IMR-90 (cell line): ENCODE data around the gene NKX2-8. TPM values are rescaled to one million over a fixed set of nuclear protein-coding genes. Genes with fewer than 3 reads are reported as not detected.

ENCODE experiments used
- ATAC-seq: fragments of 200-7000 bp; cut with Tn5 transposase; 2 replicates; pipeline ENCODE4 v1.9.1; 2020; ENCODE audit warnings: low read depth, mild to moderate bottlenecking, moderate library complexity
- BruUV-seq: library from RNA; stranded (reverse); fragments of 400-500 nt; replicated peaks from 2 replicates; lab custom pipeline; 2021; lab: Mats Ljungman, UMichigan
- CTCF ChIA-PET: fragments of 300-600 bp; formaldehyde crosslinking; extraction: SDS; loops from one replicate; lab custom pipeline; 2021; ENCODE audit warnings: antibody characterized with exemption; lab: Yijun Ruan, JAX
- POLR2A ChIA-PET: fragments of 300-600 bp; sonication (Branson Sonifier 250); formaldehyde crosslinking; loops from one replicate; lab custom pipeline; 2022; ENCODE audit warnings: antibody characterized with exemption; ENCODE audit not compliant: unreplicated experiment; lab: Charles Lee
- DNase-seq: peaks from one replicate; pipeline ENCODE4 v3.0.0; 2013
- H2AFZ ChIP-seq: replicated peaks from 2 replicates; pipeline ENCODE3; 2013; ENCODE audit warnings: low read length, mild to moderate bottlenecking; ENCODE audit not compliant: poor library complexity
- H2AK5ac ChIP-seq: 2 replicates; pipeline ENCODE4 v1.6.1; 2013; ENCODE audit warnings: low read depth, low read length, inconsistent platforms
- H2AK9ac ChIP-seq: replicated peaks from 2 replicates; pipeline ENCODE3; 2013; ENCODE audit warnings: mild to moderate bottlenecking, low read depth, low read length, moderate library complexity; ENCODE audit not compliant: poor library complexity
- H2BK120ac ChIP-seq: 2 replicates; pipeline ENCODE4 v1.6.1; 2013; ENCODE audit warnings: low read depth, low read length, inconsistent platforms
- H2BK15ac ChIP-seq: 3 replicates; pipeline ENCODE4 v1.6.1; 2013; ENCODE audit warnings: low read depth, low read length, inconsistent platforms
- H2BK20ac ChIP-seq: 2 replicates; pipeline ENCODE4 v1.6.1; 2013; ENCODE audit warnings: low read depth, mild to moderate bottlenecking, inconsistent platforms, low read length, moderate library complexity
- H2BK5ac ChIP-seq: 2 replicates; pipeline ENCODE4 v1.6.1; 2013; ENCODE audit warnings: mild to moderate bottlenecking, low read depth, low read length, inconsistent platforms; ENCODE audit not compliant: poor library complexity, severe bottlenecking
- H3K14ac ChIP-seq: replicated peaks from 2 replicates; pipeline ENCODE4 v1.6.1; 2013; ENCODE audit warnings: low read depth, low read length, inconsistent platforms
- H3K18ac ChIP-seq: 2 replicates; pipeline ENCODE4 v1.6.1; 2013; ENCODE audit warnings: low read depth, low read length, control low read depth
- H3K23ac ChIP-seq: 2 replicates; pipeline ENCODE4 v1.6.1; 2013; ENCODE audit warnings: low read depth, low read length, inconsistent platforms
- H3K27ac ChIP-seq: 2 replicates; pipeline ENCODE4 v1.5.1; 2013; ENCODE audit warnings: mild to moderate bottlenecking, control low read depth, low read length; ENCODE audit not compliant: insufficient read depth
- H3K27me3 ChIP-seq: 2 replicates; pipeline ENCODE4 v1.6.1; 2013; ENCODE audit warnings: low read length; ENCODE audit not compliant: control insufficient read depth, insufficient read depth
- H3K36me3 ChIP-seq: 2 replicates; pipeline ENCODE4 v1.6.1; 2013; ENCODE audit warnings: low read length, mixed read lengths; ENCODE audit not compliant: control insufficient read depth, insufficient read depth
- H3K4ac ChIP-seq: 2 replicates; pipeline ENCODE4 v1.6.1; 2013; ENCODE audit warnings: low read depth, low read length, inconsistent platforms
- H3K4me1 ChIP-seq: 2 replicates; pipeline ENCODE4 v1.6.1; 2013; ENCODE audit warnings: low read length, mixed read lengths; ENCODE audit not compliant: control insufficient read depth, insufficient read depth
- H3K4me2 ChIP-seq: 2 replicates; pipeline ENCODE4 v1.6.1; 2013; ENCODE audit warnings: low read depth, mild to moderate bottlenecking, control low read depth, low read length, moderate library complexity
- H3K4me3 ChIP-seq: 2 replicates; pipeline ENCODE4 v1.5.1; 2013; ENCODE audit warnings: low read depth, mild to moderate bottlenecking, control low read depth, low read length, moderate library complexity; ENCODE audit not compliant: insufficient read depth
- H3K56ac ChIP-seq: 2 replicates; pipeline ENCODE4 v1.6.1; 2013; ENCODE audit warnings: low read length, inconsistent platforms; ENCODE audit not compliant: insufficient read depth; ENCODE audit errors: extremely low read depth
- H3K79me1 ChIP-seq, 2 experiments: 2 replicates each; pipeline ENCODE4 v1.6.1; 2013; ENCODE audit warnings: low read length in 2 of 2, inconsistent platforms in 1 of 2, low read depth in 1 of 2
- H3K9ac ChIP-seq: 2 replicates; pipeline ENCODE4 v1.6.1; 2013; ENCODE audit warnings: low read depth, low read length, control low read depth
- H3K9me1 ChIP-seq: 2 replicates; pipeline ENCODE4 v1.6.1; 2013; ENCODE audit warnings: low read length, inconsistent platforms; ENCODE audit not compliant: insufficient read depth
- H3K9me3 ChIP-seq: 2 replicates; pipeline ENCODE4 v1.6.1; 2013; ENCODE audit warnings: low read length; ENCODE audit not compliant: control insufficient read depth, insufficient read depth
- H4K20me1 ChIP-seq: 2 replicates; pipeline ENCODE4 v1.6.1; 2013; ENCODE audit warnings: low read length, inconsistent platforms; ENCODE audit not compliant: insufficient read depth
- H4K5ac ChIP-seq: 2 replicates; pipeline ENCODE4 v1.6.1; 2013; ENCODE audit warnings: mild to moderate bottlenecking, low read depth, low read length, control low read depth
- H4K8ac ChIP-seq, 2 experiments: 2 replicates each; pipeline ENCODE4 v1.6.1; 2013; ENCODE audit warnings: low read depth in 2 of 2, low read length in 2 of 2, control low read depth in 1 of 2, inconsistent platforms in 1 of 2
- H4K91ac ChIP-seq: 2 replicates; pipeline ENCODE4 v1.6.1; 2013; ENCODE audit warnings: low read depth, low read length, inconsistent platforms; ENCODE audit not compliant: insufficient read depth
- CTCF ChIP-seq: conservative IDR thresholded peaks from 2 replicates; pipeline ENCODE4 v1.5.1; 2012; ENCODE audit warnings: mild to moderate bottlenecking, low read depth, low read length, improper control_type of control experiment
- ELK1 ChIP-seq: fragments of 150-350 bp; IDR thresholded peaks from 2 replicates; pipeline ENCODE4 v1.6.1; 2016; ENCODE audit warnings: low read depth, mild to moderate bottlenecking, low read length, moderate library complexity, borderline replicate concordance
- MXI1 ChIP-seq: IDR thresholded peaks from 2 replicates; pipeline ENCODE4 v1.6.1; 2012; ENCODE audit warnings: low read depth, mild to moderate bottlenecking, low read length, moderate library complexity, borderline replicate concordance
- NFE2L2 ChIP-seq: fragments of 150-350 bp; IDR thresholded peaks from 2 replicates; pipeline ENCODE4 v1.6.1; 2016; ENCODE audit warnings: low read depth, mild to moderate bottlenecking, low read length
- SMC3 ChIP-seq: fragments of 150-350 bp; IDR thresholded peaks from 2 replicates; pipeline ENCODE4 v1.6.1; 2016; ENCODE audit warnings: low read depth, mild to moderate bottlenecking, antibody characterized with exemption, low read length, moderate library complexity
- WGBS, 2 experiments: methylation state at CpG; one replicate each; pipeline versions ENCODE4 v1.1.5 to v1.1.7; 2013; ENCODE audit warnings: missing lambda C conversion rate in 2 of 2; ENCODE audit not compliant: insufficient read length in 1 of 2; ENCODE audit errors: extremely low coverage in 2 of 2; 5-methylcytosine and 5-hydroxymethylcytosine counted together
- dilution Hi-C: fragments of 300-500 bp; cut with HindIII; formaldehyde crosslinking; loops from one replicate; pipeline ENCODE4 v1.14.3; 2018; ENCODE audit warnings: low sequenced_read_pairs; ENCODE audit not compliant: unreplicated experiment
- in situ Hi-C: fragments of 300-500 bp; cut with MboI; formaldehyde crosslinking; loops from 3 replicates; pipeline ENCODE4 v1.14.3; 2019; ENCODE audit warnings: low sequenced_read_pairs, inconsistent platforms, mixed read lengths
- intact Hi-C: fragments of 100-400 bp; cut with micrococcal nuclease; formaldehyde crosslinking; loops from 2 replicates; pipeline ENCODE4 v1.10.0; 2022
- polyA plus RNA-seq, 3 experiments: library from polyadenylated mRNA; depleted of rRNA; stranded (reverse); fragments of >200 nt; gene quantifications; 2 replicates each; pipeline ENCODE4 v1.2.3, GENCODE V29; 2012; ENCODE audit warnings: low replicate concordance in 1 of 3
- total RNA-seq: library from RNA; depleted of rRNA; stranded (reverse); fragments of >200 nt; gene quantifications from 2 replicates; pipeline ENCODE4 v1.2.3, GENCODE V29; 2012

Gene NKX2-8
- total and polyA plus RNA-seq, 2 of the 4 experiments (the other 2 are of a cell fraction), result not detected

- TF ChIP-seq ELK1, result no peak
These were observed 22.5 kb upstream of the NKX2-8 start (continued) for GRCh38 chr14:36604757-36605505.

- no peak overlapping the region for H2AK5ac ChIP-seq
- ChIA-PET CTCF (no interaction called here), POLR2A (interaction anchor here (0.6 kb wide), 1 partner anchor 1837 kb away, joined by 3 read pairs; no protein-coding TSS in a partner anchor)
- no peaks in the 10 kb centered on the region for H3K4me1 ChIP-seq
- no peak overlapping the region for H2BK20ac ChIP-seq
- H3K9me1 ChIP-seq, result no peaks in the 10 kb centered on the region
- intact Hi-C loops, result no loop called here
- no peak overlapping the region for H4K91ac ChIP-seq
- no peaks in the 10 kb centered on the region for H3K9me3 ChIP-seq
- H3K79me1 ChIP-seq, result no peaks in the 10 kb centered on the region
- no peak overlapping the region for H3K27ac ChIP-seq
- peaks cover 2% of the 10 kb centered on the region for H3K27me3 ChIP-seq
- H3K4me2 ChIP-seq, result no peak overlapping the region
- H2BK15ac ChIP-seq, result no peak overlapping the region
- H3K4me3 ChIP-seq, result no peak overlapping the region
- BruUV-seq, result no TSS peak
- H4K8ac ChIP-seq, result no peak overlapping the region
- no CpG with 5 or more reads among the region's 3 CpGs for WGBS, 2 experiments
- no peak for DNase-seq
- dilution Hi-C loops, result no loop called here
- no peak overlapping the region for H2AK9ac ChIP-seq
- no peak overlapping the region for H2BK5ac ChIP-seq
- H3K23ac ChIP-seq, result no peak overlapping the region
- no peak for TF ChIP-seq SMC3
- no peak for TF ChIP-seq MXI1
- TF ChIP-seq CTCF, result no peak
- TF ChIP-seq NFE2L2, result no peak
- no peak overlapping the region for H3K18ac ChIP-seq
- H3K14ac ChIP-seq, result no peak overlapping the region
- in situ Hi-C loops, result no loop called here
- H3K36me3 ChIP-seq, result no peaks in the 10 kb centered on the region
- H3K56ac ChIP-seq, result no peak overlapping the region
- H4K20me1 ChIP-seq, result no peaks in the 10 kb centered on the region
- no peak overlapping the region for H4K5ac ChIP-seq
- H2AFZ ChIP-seq, result no peak overlapping the region
- no peak for ATAC-seq
- H3K4ac ChIP-seq, result no peak overlapping the region
- H2BK120ac ChIP-seq, result no peak overlapping the region
- H3K9ac ChIP-seq, result no peak overlapping the region
These were observed 18.0 kb upstream of the NKX2-8 start for GRCh38 chr14:36600431-36600830.
